HepG2 (cell line): ENCODE data around the gene CSF1R. TPM values are rescaled to one million over a fixed set of nuclear protein-coding genes. Genes with fewer than 3 reads are reported as not detected.

Source experiments
- BCL6 ChIP-seq: IDR thresholded peaks from 2 replicates; pipeline ENCODE4 v1.6.1; 2016; ENCODE audit warnings: missing genetic modification reagents, missing compliant biosample characterization
- DMAP1 ChIP-seq: IDR thresholded peaks from 2 replicates; pipeline ENCODE4 v1.6.1; 2016
- GABPB1 ChIP-seq: IDR thresholded peaks from 2 replicates; pipeline ENCODE4 v1.6.1; 2016; ENCODE audit warnings: mild to moderate bottlenecking, missing genetic modification reagents, moderate library complexity, missing compliant biosample characterization
- GATA4 ChIP-seq: sonication (generic); IDR thresholded peaks from 2 replicates; pipeline ENCODE4 v1.6.1; 2016; ENCODE audit warnings: antibody characterized with exemption, low read depth, borderline replicate concordance
- HDAC1 ChIP-seq: sonication (generic); formaldehyde crosslinking; IDR thresholded peaks from 2 replicates; pipeline ENCODE4 v1.5.1; 2020; ENCODE audit warnings: mild to moderate bottlenecking, missing genetic modification reagents
- KLF12 ChIP-seq: sonication (generic); formaldehyde crosslinking; IDR thresholded peaks from 2 replicates; pipeline ENCODE4 v1.4.0; 2020; ENCODE audit warnings: missing genetic modification reagents, borderline replicate concordance
- KLF13 ChIP-seq: sonication (generic); formaldehyde crosslinking; IDR thresholded peaks from 2 replicates; pipeline ENCODE4 v1.4.0; 2020; ENCODE audit warnings: mild to moderate bottlenecking, missing genetic modification reagents
- KLF16 ChIP-seq, 2 experiments: sonication (generic) in 1 of 2; formaldehyde crosslinking in 1 of 2; IDR thresholded peaks; 2 replicates each; pipeline versions ENCODE4 v1.6.1 to v1.8.0; 2016 to 2023; ENCODE audit warnings: missing genetic modification reagents in 2 of 2, missing compliant biosample characterization in 1 of 2
- LCORL ChIP-seq, 2 experiments: fragments of 450-650 bp in 1 of 2; sonication (generic) in 1 of 2; formaldehyde crosslinking in 1 of 2; IDR thresholded peaks; 2 replicates each; pipeline versions ENCODE4 v1.5.0 to v1.6.1; 2017 to 2020; ENCODE audit warnings: antibody characterized with exemption in 1 of 2, missing genetic modification reagents in 1 of 2
- MIER2 ChIP-seq: IDR thresholded peaks from 2 replicates; pipeline ENCODE4 v1.6.1; 2016; ENCODE audit warnings: missing biosample characterization, missing genetic modification reagents
- NFIC ChIP-seq: IDR thresholded peaks from 2 replicates; pipeline ENCODE4 v1.6.1; 2012; ENCODE audit warnings: mild to moderate bottlenecking, low read length, inconsistent platforms
- NR2F1 ChIP-seq, 2 experiments: fragments of 450-650 bp in 1 of 2; formaldehyde crosslinking in 1 of 2; IDR thresholded peaks; 2 replicates each; pipeline versions ENCODE4 v1.5.0 to v1.6.1; 2016 to 2020; ENCODE audit warnings: mild to moderate bottlenecking in 1 of 2, missing compliant biosample characterization in 1 of 2, missing genetic modification reagents in 1 of 2, moderate library complexity in 1 of 2
- PAWR ChIP-seq: sonication (generic); formaldehyde crosslinking; IDR thresholded peaks from 2 replicates; pipeline ENCODE4 v1.4.0; 2020; ENCODE audit warnings: missing genetic modification reagents, mild to moderate bottlenecking, borderline replicate concordance
- RFX1 ChIP-seq: fragments of 450-650 bp; IDR thresholded peaks from 2 replicates; pipeline ENCODE4 v1.6.1; 2017
- SAP130 ChIP-seq: IDR thresholded peaks from 2 replicates; pipeline ENCODE4 v1.6.1; 2016; ENCODE audit warnings: low read depth
- SCMH1 ChIP-seq: sonication (generic); formaldehyde crosslinking; IDR thresholded peaks from 2 replicates; pipeline ENCODE4 v1.9.0; 2021; ENCODE audit warnings: missing genetic modification reagents, mild to moderate bottlenecking, borderline replicate concordance
- TAF15 ChIP-seq: fragments of 200-400 bp; formaldehyde crosslinking; IDR thresholded peaks from one replicate; pipeline ENCODE4 v1.6.1; 2018; ENCODE audit warnings: mild to moderate bottlenecking, low read depth, low read length; ENCODE audit not compliant: poor library complexity, severe bottlenecking
- THAP11 ChIP-seq: IDR thresholded peaks from 2 replicates; pipeline ENCODE4 v1.6.1; 2016; ENCODE audit warnings: missing biosample characterization, missing genetic modification reagents
- TOPORS ChIP-seq: sonication (generic); formaldehyde crosslinking; IDR thresholded peaks from 2 replicates; pipeline ENCODE4 v1.8.0; 2023; ENCODE audit warnings: mild to moderate bottlenecking, missing genetic modification reagents
- WIZ ChIP-seq: sonication (generic); formaldehyde crosslinking; IDR thresholded peaks from 2 replicates; pipeline ENCODE4 v1.5.1; 2020; ENCODE audit warnings: mild to moderate bottlenecking, missing genetic modification reagents
- ZFP82 ChIP-seq: sonication (generic); formaldehyde crosslinking; IDR thresholded peaks from 2 replicates; pipeline ENCODE4 v1.5.1; 2020; ENCODE audit warnings: mild to moderate bottlenecking, missing genetic modification reagents, borderline replicate concordance
- ZKSCAN1 ChIP-seq: fragments of 150-350 bp; IDR thresholded peaks from 2 replicates; pipeline ENCODE4 v1.6.1; 2014; ENCODE audit warnings: low read length
- ZNF10 ChIP-seq: sonication (generic); formaldehyde crosslinking; IDR thresholded peaks from 2 replicates; pipeline ENCODE4 v1.4.0; 2020; ENCODE audit warnings: mild to moderate bottlenecking, low read depth, missing genetic modification reagents, borderline replicate concordance
- ZNF282 ChIP-seq: fragments of 450-650 bp; IDR thresholded peaks from 2 replicates; pipeline ENCODE4 v1.6.1; 2018; ENCODE audit not compliant: partially characterized antibody
- ZNF343 ChIP-seq: sonication (generic); formaldehyde crosslinking; IDR thresholded peaks from 2 replicates; pipeline ENCODE4 v1.4.0; 2020; ENCODE audit warnings: mild to moderate bottlenecking, missing genetic modification reagents
- ZNF446 ChIP-seq: sonication (generic); formaldehyde crosslinking; IDR thresholded peaks from 2 replicates; pipeline ENCODE4 v1.5.0; 2020; ENCODE audit warnings: mild to moderate bottlenecking, missing genetic modification reagents
- ZNF598 ChIP-seq: sonication (generic); formaldehyde crosslinking; IDR thresholded peaks from 2 replicates; pipeline ENCODE4 v1.5.1; 2020; ENCODE audit warnings: mild to moderate bottlenecking, missing genetic modification reagents, borderline replicate concordance
- ZNF614 ChIP-seq: IDR thresholded peaks from 2 replicates; pipeline ENCODE4 v1.6.1; 2018; ENCODE audit warnings: missing biosample characterization, missing genetic modification reagents, inconsistent platforms, borderline replicate concordance
- ZNF749 ChIP-seq: sonication (generic); formaldehyde crosslinking; IDR thresholded peaks from 2 replicates; pipeline ENCODE4 v1.8.0; 2022; ENCODE audit warnings: mild to moderate bottlenecking, missing genetic modification reagents, moderate library complexity, borderline replicate concordance
- polyA plus RNA-seq, 8 experiments: library from polyadenylated mRNA; depleted of rRNA in 3 of 8; stranded (reverse) in 7 of 8; unstranded in 1 of 8; fragments of >200 nt; fragmentation: Illumina TruSeq in 4 of 8; extraction: Trizol in 4 of 8; gene quantifications; 2 replicates each; pipeline versions ENCODE4 v1.2.1 to v1.2.3, GENCODE V29; 2011 to 2016; ENCODE audit warnings: low read depth in 4 of 8, missing spikeins in 1 of 8, mixed read lengths in 1 of 8; ENCODE audit not compliant: insufficient read depth in 1 of 8
- total RNA-seq, 5 experiments: library from RNA; depleted of rRNA; stranded (reverse); fragments of >200 nt; fragmentation: Illumina TruSeq; extraction: Trizol; gene quantifications; 2 replicates each; pipeline ENCODE4 v1.2.3, GENCODE V29; 2016; ENCODE audit warnings: low read depth in 1 of 5
- TF ChIP-seq, protein P1 (sequence below): sonication (generic); formaldehyde crosslinking; IDR thresholded peaks from 2 replicates; pipeline ENCODE4 v1.4.0; 2020; ENCODE audit warnings: mild to moderate bottlenecking, low read depth, missing genetic modification reagents
- TF ChIP-seq, protein P2 (sequence below): IDR thresholded peaks from 2 replicates; pipeline ENCODE4 v1.6.1; 2016

The CSF1R gene
- total and polyA plus RNA-seq, 2 of the 13 experiments (the other 11 are each of a cell fraction or from before 2014, with no cell fraction given), result 0.01 TPM; not detected in 1

DNA sequence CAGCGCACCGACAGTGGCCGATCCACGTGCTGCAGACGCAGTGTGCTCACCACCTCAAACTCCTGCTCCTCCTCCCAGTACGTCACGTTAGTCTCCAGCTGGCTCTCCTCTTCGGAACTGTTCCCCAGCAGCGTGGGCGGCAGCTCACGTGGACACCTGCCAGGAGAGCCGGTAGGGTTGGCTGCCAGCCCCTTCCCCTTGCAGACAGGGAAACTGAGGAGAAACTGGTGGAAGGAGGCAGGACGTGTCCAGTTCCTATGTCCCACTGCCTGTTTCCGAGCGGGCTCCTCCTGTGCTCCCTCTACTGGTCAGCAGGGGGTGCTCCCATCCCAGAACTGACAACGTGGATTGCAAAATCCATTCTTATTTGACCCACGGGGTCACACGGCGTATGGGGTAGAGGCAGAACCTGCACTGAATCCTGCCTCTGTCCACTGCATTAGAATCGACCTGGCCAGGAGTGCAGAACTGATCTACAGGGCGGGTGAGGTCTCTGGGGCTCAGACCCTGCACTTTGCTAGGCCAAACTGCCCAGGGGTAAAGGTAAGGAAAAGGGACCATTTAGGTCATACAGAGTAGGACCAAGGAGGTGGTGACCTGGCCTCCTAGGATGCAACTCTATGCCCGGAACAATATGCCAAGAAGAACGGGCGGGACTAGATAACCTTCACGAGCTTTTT, 43.6 kb upstream of the CSF1R start (continued):
- TF ChIP-seq KLF13 (CRISPR knock-in tag) (0 out of 2 replicates have a peak, but pooled peaks have one; percentile 62), PAWR (CRISPR knock-in tag) (no peak), DMAP1 (CRISPR knock-in tag) (no peak), ZNF598 (CRISPR knock-in tag) (peak; percentile 42; the same call in 1 of the 2 replicates), ZKSCAN1 (no peak), ZNF749 (CRISPR knock-in tag) (no peak), GABPB1 (CRISPR knock-in tag) (no peak), THAP11 (peak; percentile 38; the same call in 1 of the 2 replicates), NR2F1 (CRISPR knock-in tag; IDR thresholded peaks at IDR 0.05) (peak; percentile 98 to 99), KLF16 (CRISPR knock-in tag; IDR thresholded peaks at IDR 0.05) (0 out of 4 replicates have a peak, but pooled peaks of 1 of the 2 experiments have one; percentile 32), KLF12 (no peak), ZNF282 (no peak), WIZ (no peak), GATA4 (no peak), ZFP82 (CRISPR knock-in tag) (no peak), MIER2 (CRISPR knock-in tag) (0 out of 2 replicates have a peak, but pooled peaks have one; percentile 47), NFIC (no peak), ZNF446 (CRISPR knock-in tag) (no peak), TOPORS (CRISPR knock-in tag) (no peak), RFX1 (no peak), HDAC1 (no peak), BCL6 (0 out of 2 replicates have a peak, but pooled peaks have one; percentile 24), SAP130 (CRISPR knock-in tag) (0 out of 2 replicates have a peak, but pooled peaks have one; percentile 32), ZNF614 (CRISPR knock-in tag) (peak; percentile 56; the same call in 1 of the 2 replicates), SCMH1 (CRISPR knock-in tag) (no peak), ZNF10 (no peak), LCORL (IDR thresholded peaks at IDR 0.05) (no peak), LCORL (CRISPR knock-in tag; IDR thresholded peaks at IDR 0.05) (peak; percentile 72; the same call in 1 of the 2 replicates), TAF15 (no peak), ZNF343 (CRISPR knock-in tag) (no peak)
- TF ChIP-seq, protein P1, sequence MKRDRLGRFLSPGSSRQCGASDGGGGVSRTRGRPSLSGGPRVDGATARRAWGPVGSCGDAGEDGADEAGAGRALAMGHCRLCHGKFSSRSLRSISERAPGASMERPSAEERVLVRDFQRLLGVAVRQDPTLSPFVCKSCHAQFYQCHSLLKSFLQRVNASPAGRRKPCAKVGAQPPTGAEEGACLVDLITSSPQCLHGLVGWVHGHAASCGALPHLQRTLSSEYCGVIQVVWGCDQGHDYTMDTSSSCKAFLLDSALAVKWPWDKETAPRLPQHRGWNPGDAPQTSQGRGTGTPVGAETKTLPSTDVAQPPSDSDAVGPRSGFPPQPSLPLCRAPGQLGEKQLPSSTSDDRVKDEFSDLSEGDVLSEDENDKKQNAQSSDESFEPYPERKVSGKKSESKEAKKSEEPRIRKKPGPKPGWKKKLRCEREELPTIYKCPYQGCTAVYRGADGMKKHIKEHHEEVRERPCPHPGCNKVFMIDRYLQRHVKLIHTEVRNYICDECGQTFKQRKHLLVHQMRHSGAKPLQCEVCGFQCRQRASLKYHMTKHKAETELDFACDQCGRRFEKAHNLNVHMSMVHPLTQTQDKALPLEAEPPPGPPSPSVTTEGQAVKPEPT (CRISPR knock-in tag), result no peak
- TF ChIP-seq, protein P2, sequence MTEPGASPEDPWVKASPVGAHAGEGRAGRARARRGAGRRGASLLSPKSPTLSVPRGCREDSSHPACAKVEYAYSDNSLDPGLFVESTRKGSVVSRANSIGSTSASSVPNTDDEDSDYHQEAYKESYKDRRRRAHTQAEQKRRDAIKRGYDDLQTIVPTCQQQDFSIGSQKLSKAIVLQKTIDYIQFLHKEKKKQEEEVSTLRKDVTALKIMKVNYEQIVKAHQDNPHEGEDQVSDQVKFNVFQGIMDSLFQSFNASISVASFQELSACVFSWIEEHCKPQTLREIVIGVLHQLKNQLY (CRISPR knock-in tag), result no peak
